Measurements from ENCODE around the gene STXBP6. TPM values are rescaled to one million over a fixed set of nuclear protein-coding genes. Genes with fewer than 3 reads are reported as not detected.

Gene STXBP6
- polyA plus RNA-seq, 2 donors, result 1.9 to 2.2 TPM

DNA sequence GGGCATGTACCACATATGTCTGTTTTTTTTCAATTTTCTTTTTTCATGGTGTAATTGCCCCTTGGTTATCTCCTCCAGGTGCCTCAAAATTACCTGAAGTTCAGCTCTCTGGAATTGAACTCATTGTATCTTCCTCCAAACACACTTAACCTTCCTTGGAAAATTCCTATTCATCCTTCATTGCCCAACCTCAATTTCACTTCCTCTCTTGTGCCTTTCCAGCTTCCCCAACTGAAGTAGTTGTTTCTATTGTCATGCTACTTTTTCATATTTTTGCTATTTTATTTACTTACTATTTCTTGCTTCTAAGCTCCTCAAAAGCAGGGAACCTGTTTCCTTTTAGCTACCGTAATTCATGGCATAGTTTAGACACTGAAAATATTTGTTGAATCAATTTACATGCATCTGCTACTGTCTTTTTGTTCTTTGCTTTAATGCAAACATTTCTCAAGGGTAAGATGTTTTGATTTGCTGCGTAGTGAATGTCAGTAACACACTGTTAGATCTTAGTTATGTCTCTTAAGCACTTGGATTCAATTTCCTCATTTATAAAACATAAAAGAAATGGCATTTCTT lies 37.0 kb upstream of the STXBP6 start:
- Histone ChIP-seq H3K9me3 (ENCODE audit: control insufficient read depth in 2 of 2, insufficient read depth in 1 of 2, low read depth in 1 of 2, low read length in 1 of 2) (no peaks in the 10 kb centered on the region), H3K4me1 (ENCODE audit: control insufficient read depth in 2 of 2, insufficient read depth in 2 of 2, low read length in 1 of 2) (no peaks in the 10 kb centered on the region), H3K27me3 (ENCODE audit: control insufficient read depth in 1 of 2, insufficient read depth in 2 of 2, low read length in 2 of 2) (no peaks in the 10 kb centered on the region), H3K36me3 (ENCODE audit: control insufficient read depth in 2 of 2, insufficient read depth in 2 of 2, low read length in 1 of 2) (no peaks in the 10 kb centered on the region), H3K4me3 (ENCODE audit: low read depth in 1 of 2, low read length in 2 of 2) (no peak overlapping the region), H3K27ac (ENCODE audit: low read depth in 2 of 2, low read length in 1 of 2) (no peak overlapping the region)
- 47 to 50% methylated on average over 2 of the region's 2 CpGs for WGBS, 2 donors

DNA sequence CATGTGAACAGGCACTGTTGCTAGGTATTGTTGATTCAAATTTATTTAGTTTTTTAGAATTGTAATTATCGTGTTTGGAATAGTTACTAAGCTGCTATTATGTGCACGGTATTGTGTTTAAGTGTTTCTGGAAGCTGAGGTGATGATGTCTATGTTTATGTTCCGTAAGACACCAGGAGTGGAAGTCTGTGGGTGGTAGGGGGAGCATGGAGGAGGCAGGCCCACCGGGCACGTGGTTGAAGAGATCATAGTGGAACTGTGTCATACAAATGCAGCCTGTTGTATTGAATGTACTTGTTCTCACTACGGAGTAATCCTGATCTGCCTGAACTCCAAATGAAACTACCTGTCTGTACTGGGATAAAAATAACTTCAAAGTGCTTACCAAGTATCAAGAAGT lies 36.1 kb upstream of the STXBP6 start:
- no peaks in the 10 kb centered on the region for H3K36me3 ChIP-seq (ENCODE audit: control insufficient read depth in 2 of 2, insufficient read depth in 2 of 2, low read length in 1 of 2)
- H3K4me1 ChIP-seq (ENCODE audit: control insufficient read depth in 2 of 2, insufficient read depth in 2 of 2, low read length in 1 of 2), result no peaks in the 10 kb centered on the region
- H3K9me3 ChIP-seq (ENCODE audit: control insufficient read depth in 2 of 2, insufficient read depth in 1 of 2, low read depth in 1 of 2, low read length in 1 of 2), result no peaks in the 10 kb centered on the region
- no peak overlapping the region for H3K4me3 ChIP-seq (ENCODE audit: low read depth in 1 of 2, low read length in 2 of 2)
- H3K27ac ChIP-seq (ENCODE audit: low read depth in 2 of 2, low read length in 1 of 2), result no peak overlapping the region
- no peaks in the 10 kb centered on the region for H3K27me3 ChIP-seq (ENCODE audit: control insufficient read depth in 1 of 2, insufficient read depth in 2 of 2, low read length in 2 of 2)
- WGBS, 2 donors, result 43 to 56% methylated on average over 6 of the region's 6 CpGs

DNA sequence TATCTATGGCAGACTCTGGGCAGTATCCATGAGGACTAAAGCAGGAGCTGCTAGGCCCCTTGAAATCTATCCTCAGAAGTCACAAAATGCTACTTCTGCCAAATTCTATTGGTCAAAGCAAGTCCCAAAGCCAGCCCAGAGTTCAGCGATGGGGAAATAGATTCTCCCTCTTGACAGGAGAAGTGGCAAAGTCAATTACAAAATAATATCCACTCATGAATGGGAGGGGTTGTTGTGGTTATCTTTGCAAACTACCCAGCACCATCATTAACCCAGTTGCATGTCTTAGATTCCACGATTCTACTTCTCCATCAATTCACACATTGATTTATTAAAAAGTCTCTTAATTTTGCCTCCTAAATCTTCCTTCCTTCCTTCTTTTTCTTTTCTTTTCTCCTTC lies 30.7 kb upstream of the STXBP6 start:
- WGBS, 2 donors, result 90 to 93% methylated on average over 2 of the region's 2 CpGs
- Histone ChIP-seq H3K4me1 (ENCODE audit: control insufficient read depth in 2 of 2, insufficient read depth in 2 of 2, low read length in 1 of 2) (no peaks in the 10 kb centered on the region), H3K36me3 (ENCODE audit: control insufficient read depth in 2 of 2, insufficient read depth in 2 of 2, low read length in 1 of 2) (no peaks in the 10 kb centered on the region), H3K27me3 (ENCODE audit: control insufficient read depth in 1 of 2, insufficient read depth in 2 of 2, low read length in 2 of 2) (no peaks in the 10 kb centered on the region), H3K4me3 (ENCODE audit: low read depth in 1 of 2, low read length in 2 of 2) (no peak overlapping the region), H3K9me3 (ENCODE audit: control insufficient read depth in 2 of 2, insufficient read depth in 1 of 2, low read depth in 1 of 2, low read length in 1 of 2) (no peaks in the 10 kb centered on the region), H3K27ac (ENCODE audit: low read depth in 2 of 2, low read length in 1 of 2) (no peak overlapping the region)

DNA sequence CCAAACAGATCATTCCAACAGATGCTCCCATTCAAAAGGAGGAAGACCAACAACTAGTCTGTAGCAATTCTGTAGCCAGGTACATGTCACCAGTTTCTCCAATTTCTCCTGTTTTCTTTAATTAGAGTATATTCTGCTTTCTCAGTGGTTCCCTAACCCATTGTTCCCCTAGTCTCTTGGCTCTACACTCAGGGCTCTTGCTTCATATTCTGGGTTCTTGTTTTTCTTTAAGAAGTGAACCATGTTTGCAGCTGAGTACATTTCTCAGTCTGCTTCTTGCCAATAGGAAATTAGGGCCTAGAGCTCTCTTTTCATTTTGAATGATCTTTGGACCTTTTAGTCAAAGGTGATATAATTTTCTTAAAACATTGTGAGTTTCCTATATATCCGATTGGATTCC lies 29.4 kb upstream of the STXBP6 start:
- Histone ChIP-seq H3K4me3 (ENCODE audit: low read depth in 1 of 2, low read length in 2 of 2) (no peak overlapping the region), H3K36me3 (ENCODE audit: control insufficient read depth in 2 of 2, insufficient read depth in 2 of 2, low read length in 1 of 2) (no peaks in the 10 kb centered on the region), H3K4me1 (ENCODE audit: control insufficient read depth in 2 of 2, insufficient read depth in 2 of 2, low read length in 1 of 2) (no peaks in the 10 kb centered on the region), H3K9me3 (ENCODE audit: control insufficient read depth in 2 of 2, insufficient read depth in 1 of 2, low read depth in 1 of 2, low read length in 1 of 2) (no peaks in the 10 kb centered on the region), H3K27me3 (ENCODE audit: control insufficient read depth in 1 of 2, insufficient read depth in 2 of 2, low read length in 2 of 2) (no peaks in the 10 kb centered on the region), H3K27ac (ENCODE audit: low read depth in 2 of 2, low read length in 1 of 2) (no peak overlapping the region)
- 97 to 99% methylated on average over 1 of the region's 1 CpG for WGBS, 2 donors

DNA sequence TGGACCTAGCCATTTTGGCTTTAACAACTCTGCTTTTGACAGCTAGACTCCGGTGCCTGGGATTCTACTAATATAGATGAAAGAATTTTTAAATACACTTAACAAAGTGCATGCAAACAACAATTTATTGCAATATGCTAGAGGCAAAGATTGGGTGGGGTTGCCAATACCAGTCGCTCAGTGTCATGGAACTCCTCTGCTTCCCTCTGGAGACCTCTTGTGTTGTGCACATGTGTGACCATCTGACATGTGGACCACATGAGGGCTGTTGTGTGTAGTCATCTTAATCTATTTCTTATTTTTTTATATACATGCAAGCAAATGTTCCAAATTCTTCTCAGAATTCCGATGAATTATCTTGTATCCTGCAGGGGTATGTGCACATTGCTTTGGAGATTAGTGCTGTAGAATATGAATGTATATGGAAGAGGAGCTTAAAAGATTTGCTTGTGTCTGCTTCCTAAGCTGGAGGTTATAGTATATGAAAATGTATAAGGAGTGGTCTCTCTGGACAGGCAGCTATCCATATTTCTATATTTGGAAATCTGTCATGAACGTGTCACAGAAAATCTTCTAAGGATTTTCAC lies 24.2 kb upstream of the STXBP6 start:
- WGBS, 2 donors, result 65 to 77% methylated on average over 4 of the region's 4 CpGs
- no peak overlapping the region for H3K4me3 ChIP-seq (ENCODE audit: low read depth in 1 of 2, low read length in 2 of 2)
- H3K9me3 ChIP-seq (ENCODE audit: control insufficient read depth in 2 of 2, insufficient read depth in 1 of 2, low read depth in 1 of 2, low read length in 1 of 2), result no peaks in the 10 kb centered on the region
- H3K4me1 ChIP-seq (ENCODE audit: control insufficient read depth in 2 of 2, insufficient read depth in 2 of 2, low read length in 1 of 2), result no peaks in the 10 kb centered on the region
- no peaks in the 10 kb centered on the region for H3K27me3 ChIP-seq (ENCODE audit: control insufficient read depth in 1 of 2, insufficient read depth in 2 of 2, low read length in 2 of 2)
- no peaks in the 10 kb centered on the region for H3K36me3 ChIP-seq (ENCODE audit: control insufficient read depth in 2 of 2, insufficient read depth in 2 of 2, low read length in 1 of 2)
- no peak overlapping the region for H3K27ac ChIP-seq (ENCODE audit: low read depth in 2 of 2, low read length in 1 of 2)

DNA sequence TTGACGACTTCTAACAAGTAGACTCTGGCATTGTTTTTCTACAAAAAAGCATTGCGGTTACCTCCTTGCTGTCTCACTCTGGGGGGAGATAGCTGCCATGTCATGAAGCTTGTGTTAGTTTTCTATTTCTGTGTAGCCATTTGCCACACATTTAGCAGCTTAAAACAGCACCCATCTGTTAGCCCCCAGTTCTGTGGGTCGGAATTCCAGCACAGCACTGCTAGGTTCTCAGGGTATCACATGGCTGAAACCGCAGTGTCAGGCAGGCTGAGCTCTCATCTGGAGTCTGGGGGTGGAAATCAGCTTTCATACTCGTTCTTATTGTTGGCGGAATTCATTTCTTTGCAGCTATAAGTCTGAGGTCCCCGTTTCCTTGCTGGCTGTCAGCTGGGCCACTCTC lies 19.9 kb upstream of the STXBP6 start:
- no peaks in the 10 kb centered on the region for H3K27me3 ChIP-seq (ENCODE audit: control insufficient read depth in 1 of 2, insufficient read depth in 2 of 2, low read length in 2 of 2)
- H3K36me3 ChIP-seq (ENCODE audit: control insufficient read depth in 2 of 2, insufficient read depth in 2 of 2, low read length in 1 of 2), result no peaks in the 10 kb centered on the region
- H3K9me3 ChIP-seq (ENCODE audit: control insufficient read depth in 2 of 2, insufficient read depth in 1 of 2, low read depth in 1 of 2, low read length in 1 of 2), result no peaks in the 10 kb centered on the region
- 86 to 91% methylated on average over 7 of the region's 7 CpGs for WGBS, 2 donors
- H3K4me3 ChIP-seq (ENCODE audit: low read depth in 1 of 2, low read length in 2 of 2), result no peak overlapping the region
- H3K27ac ChIP-seq (ENCODE audit: low read depth in 2 of 2, low read length in 1 of 2), result no peak overlapping the region
- H3K4me1 ChIP-seq (ENCODE audit: control insufficient read depth in 2 of 2, insufficient read depth in 2 of 2, low read length in 1 of 2), result no peaks in the 10 kb centered on the region

DNA sequence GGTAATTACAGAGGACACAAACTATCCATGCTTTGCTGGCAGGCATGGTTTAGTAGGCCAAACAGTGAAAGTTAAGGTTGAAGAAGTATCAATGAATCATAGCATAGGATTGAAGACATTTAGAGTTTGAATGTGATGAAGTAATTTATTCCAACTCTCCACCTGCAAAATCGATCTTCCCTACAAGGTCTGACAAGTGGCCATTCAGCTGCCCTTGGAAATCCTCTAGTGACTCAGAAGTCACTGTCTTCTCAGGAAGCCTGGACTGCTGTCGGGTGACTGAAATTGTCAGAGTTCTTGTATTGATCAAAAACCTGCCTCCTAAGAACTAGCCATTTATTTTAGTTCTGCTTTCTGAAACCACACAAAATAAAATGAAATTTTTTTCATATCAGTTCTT lies 17.7 kb upstream of the STXBP6 start:
- WGBS, 2 donors, result 78 to 80% methylated on average over 2 of the region's 2 CpGs
- H3K27me3 ChIP-seq (ENCODE audit: control insufficient read depth in 1 of 2, insufficient read depth in 2 of 2, low read length in 2 of 2), result no peaks in the 10 kb centered on the region
- H3K27ac ChIP-seq (ENCODE audit: low read depth in 2 of 2, low read length in 1 of 2), result no peak overlapping the region
- no peaks in the 10 kb centered on the region for H3K36me3 ChIP-seq (ENCODE audit: control insufficient read depth in 2 of 2, insufficient read depth in 2 of 2, low read length in 1 of 2)
- H3K4me1 ChIP-seq (ENCODE audit: control insufficient read depth in 2 of 2, insufficient read depth in 2 of 2, low read length in 1 of 2), result no peaks in the 10 kb centered on the region
- no peak overlapping the region for H3K4me3 ChIP-seq (ENCODE audit: low read depth in 1 of 2, low read length in 2 of 2)
- H3K9me3 ChIP-seq (ENCODE audit: control insufficient read depth in 2 of 2, insufficient read depth in 1 of 2, low read depth in 1 of 2, low read length in 1 of 2), result no peaks in the 10 kb centered on the region

DNA sequence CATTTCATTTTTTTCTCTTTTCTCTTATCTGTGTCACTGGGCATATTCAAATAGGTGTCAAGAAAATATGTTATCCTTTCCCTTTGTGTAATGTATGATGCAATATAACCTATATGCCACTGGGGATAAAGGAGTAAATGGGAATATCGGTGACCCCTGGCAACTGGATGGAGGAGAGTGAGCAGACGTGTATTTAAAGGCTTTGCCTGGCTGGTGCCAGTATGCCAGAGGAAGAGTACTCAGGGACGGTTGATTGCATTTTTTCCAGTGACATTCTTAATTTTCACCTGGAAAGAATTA lies 12.0 kb upstream of the STXBP6 start:
- Histone ChIP-seq H3K4me3 (ENCODE audit: low read depth in 1 of 2, low read length in 2 of 2) (no peak overlapping the region), H3K27me3 (ENCODE audit: control insufficient read depth in 1 of 2, insufficient read depth in 2 of 2, low read length in 2 of 2) (no peaks in the 10 kb centered on the region), H3K9me3 (ENCODE audit: control insufficient read depth in 2 of 2, insufficient read depth in 1 of 2, low read depth in 1 of 2, low read length in 1 of 2) (no peaks in the 10 kb centered on the region), H3K4me1 (ENCODE audit: control insufficient read depth in 2 of 2, insufficient read depth in 2 of 2, low read length in 1 of 2) (no peaks in the 10 kb centered on the region), H3K36me3 (ENCODE audit: control insufficient read depth in 2 of 2, insufficient read depth in 2 of 2, low read length in 1 of 2) (no peaks in the 10 kb centered on the region), H3K27ac (ENCODE audit: low read depth in 2 of 2, low read length in 1 of 2) (no peak overlapping the region)
- 65 to 70% methylated on average over 3 of the region's 3 CpGs for WGBS, 2 donors

DNA sequence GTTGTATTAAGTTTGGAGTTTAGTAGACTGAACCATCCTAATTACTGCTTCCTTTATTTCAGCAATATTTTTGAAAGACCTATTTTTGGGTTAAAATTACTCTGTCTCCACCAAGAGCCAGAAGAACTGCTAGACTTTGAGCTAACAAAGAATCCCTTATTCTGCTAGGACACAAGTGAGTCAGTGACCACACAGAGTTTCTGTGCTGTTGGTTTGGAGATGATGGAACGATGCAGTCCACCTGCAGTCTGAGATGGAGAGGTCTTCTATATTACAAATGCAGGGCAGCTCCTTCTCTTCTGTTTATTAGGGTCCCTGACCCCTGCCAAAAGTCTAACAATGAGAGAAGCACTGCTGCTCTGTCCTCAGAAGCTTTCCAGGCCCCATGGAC lies 6.7 kb upstream of the STXBP6 start:
- peaks cover 0 to under 1% of the 10 kb centered on the region in 2 donors for H3K27me3 ChIP-seq (ENCODE audit: control insufficient read depth in 1 of 2, insufficient read depth in 2 of 2, low read length in 2 of 2)
- 83 to 84% methylated on average over 1 of the region's 1 CpG for WGBS, 2 donors
- no peaks in the 10 kb centered on the region for H3K9me3 ChIP-seq (ENCODE audit: control insufficient read depth in 2 of 2, insufficient read depth in 1 of 2, low read depth in 1 of 2, low read length in 1 of 2)
- no peak overlapping the region for H3K27ac ChIP-seq (ENCODE audit: low read depth in 2 of 2, low read length in 1 of 2)
- H3K4me1 ChIP-seq (ENCODE audit: control insufficient read depth in 2 of 2, insufficient read depth in 2 of 2, low read length in 1 of 2), result no peaks in the 10 kb centered on the region
- H3K36me3 ChIP-seq (ENCODE audit: control insufficient read depth in 2 of 2, insufficient read depth in 2 of 2, low read length in 1 of 2), result no peaks in the 10 kb centered on the region
- H3K4me3 ChIP-seq (ENCODE audit: low read depth in 1 of 2, low read length in 2 of 2), result no peak overlapping the region

DNA sequence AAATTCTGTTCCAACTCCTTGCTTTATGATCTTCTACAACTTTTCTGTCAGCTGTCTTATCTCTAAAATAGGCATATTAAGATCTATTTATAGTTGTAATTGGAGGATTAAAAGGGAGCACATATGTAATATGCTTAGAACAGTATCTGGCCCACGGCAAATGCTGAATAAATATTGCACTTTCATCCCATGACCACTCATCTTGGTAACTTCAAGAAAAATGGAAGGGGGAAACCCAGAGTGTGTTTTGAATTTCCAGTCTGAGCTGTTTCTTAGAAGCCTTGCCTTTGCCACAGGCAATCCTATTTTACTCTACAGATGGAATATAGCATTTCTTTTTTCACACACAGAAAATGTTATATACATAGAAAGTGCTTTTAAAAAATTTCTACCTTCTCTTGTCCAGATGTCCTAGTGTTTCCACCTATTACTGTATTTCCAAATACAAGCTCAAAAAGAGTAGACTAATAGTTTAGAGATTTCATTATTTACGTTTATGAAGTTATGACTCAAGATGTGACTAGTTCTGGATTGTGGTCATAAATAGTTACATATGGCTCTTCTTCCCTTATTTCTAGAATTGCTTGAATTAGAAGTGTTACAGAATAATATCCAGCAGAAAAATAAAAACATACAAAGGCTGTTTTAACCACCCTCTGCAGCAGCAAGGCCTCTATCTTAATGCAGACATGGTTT lies 6.2 kb upstream of the STXBP6 start:
- WGBS, 2 donors, result 31 to 42% methylated on average over 2 of the region's 2 CpGs
- Histone ChIP-seq H3K27me3 (ENCODE audit: control insufficient read depth in 1 of 2, insufficient read depth in 2 of 2, low read length in 2 of 2) (peaks cover 0 to 3% of the 10 kb centered on the region in 2 donors), H3K36me3 (ENCODE audit: control insufficient read depth in 2 of 2, insufficient read depth in 2 of 2, low read length in 1 of 2) (no peaks in the 10 kb centered on the region), H3K9me3 (ENCODE audit: control insufficient read depth in 2 of 2, insufficient read depth in 1 of 2, low read depth in 1 of 2, low read length in 1 of 2) (no peaks in the 10 kb centered on the region), H3K27ac (ENCODE audit: low read depth in 2 of 2, low read length in 1 of 2) (no peak overlapping the region), H3K4me3 (ENCODE audit: low read depth in 1 of 2, low read length in 2 of 2) (no peak overlapping the region), H3K4me1 (ENCODE audit: control insufficient read depth in 2 of 2, insufficient read depth in 2 of 2, low read length in 1 of 2) (no peaks in the 10 kb centered on the region)

All from esophagus (tissue), 2 donors.